Duodenal mucosa (tissue), 2 donors: Measurements from ENCODE around the gene GUK1.
"Not testable (repeated sequence)": the region's sequence is repeated elsewhere in the genome, so short reads cannot be mapped to it uniquely, and the experiment has no call there.

Source experiments
- H3K27ac ChIP-seq: one replicate; pipeline ENCODE4 v1.7.0; 2013; ENCODE audit warnings: low read depth, low read length
- H3K27me3 ChIP-seq, 2 donors: one replicate each; pipeline ENCODE4 v1.7.0; 2013; ENCODE audit warnings: low read length in 2 of 2, control low read depth in 1 of 2; ENCODE audit not compliant: insufficient read depth in 2 of 2, control insufficient read depth in 1 of 2
- H3K36me3 ChIP-seq, 2 donors: one replicate each; pipeline ENCODE4 v1.7.0; 2013; ENCODE audit warnings: low read length in 2 of 2, control low read depth in 1 of 2; ENCODE audit not compliant: insufficient read depth in 2 of 2, control insufficient read depth in 1 of 2
- H3K4me1 ChIP-seq, 2 donors: one replicate each; pipeline ENCODE4 v1.7.0; 2013; ENCODE audit warnings: low read length in 2 of 2, control low read depth in 1 of 2; ENCODE audit not compliant: insufficient read depth in 2 of 2, control insufficient read depth in 1 of 2
- H3K4me3 ChIP-seq, 2 donors: one replicate each; pipeline ENCODE4 v1.7.0; 2013; ENCODE audit warnings: low read length in 2 of 2, low read depth in 1 of 2
- H3K9ac ChIP-seq, 2 donors: one replicate each; pipeline ENCODE4 v1.7.0; 2013; ENCODE audit warnings: low read length in 2 of 2, low read depth in 1 of 2
- H3K9me3 ChIP-seq, 2 donors: one replicate each; pipeline ENCODE4 v1.7.0; 2013; ENCODE audit warnings: low read length in 2 of 2, control low read depth in 1 of 2; ENCODE audit not compliant: control insufficient read depth in 1 of 2

GUK1 gene

GRCh38 chr1:228170666-228171065, 30.6 kb downstream of the GUK1 start:
- Histone ChIP-seq H3K9ac (no peak overlapping the region), H3K27me3 (no peaks in the 10 kb centered on the region), H3K36me3 (peaks cover 0 to 18% of the 10 kb centered on the region in 2 donors), H3K27ac (no peak overlapping the region), H3K9me3 (no peaks in the 10 kb centered on the region), H3K4me1 (peaks cover 7 to 8% of the 10 kb centered on the region in 2 donors), H3K4me3 (no peak overlapping the region)

GRCh38 chr1:228171221-228171891, 31.3 kb downstream of the GUK1 start:
- no peaks in the 10 kb centered on the region for H3K9me3 ChIP-seq
- H3K27me3 ChIP-seq = no peaks in the 10 kb centered on the region
- H3K4me1 ChIP-seq = peaks cover 6 to 7% of the 10 kb centered on the region in 2 donors
- H3K27ac ChIP-seq = no peak overlapping the region
- H3K9ac ChIP-seq = no peak overlapping the region
- H3K4me3 ChIP-seq = no peak overlapping the region
- peaks cover 3 to 22% of the 10 kb centered on the region in 2 donors for H3K36me3 ChIP-seq

- Histone ChIP-seq H3K9ac (no peak overlapping the region), H3K4me3 (no peak overlapping the region), H3K27ac (no peak overlapping the region), H3K9me3 (no peaks in the 10 kb centered on the region), H3K36me3 (peaks cover 3 to 25% of the 10 kb centered on the region in 2 donors), H3K4me1 (peaks cover 0 to 2% of the 10 kb centered on the region in 2 donors), H3K27me3 (no peaks in the 10 kb centered on the region)
Observed at GRCh38 chr1:228172591-228173527, 32.8 kb downstream of the GUK1 start.

- peaks cover 3 to 22% of the 10 kb centered on the region in 2 donors for H3K36me3 ChIP-seq
- H3K9me3 ChIP-seq, H3K9ac ChIP-seq, H3K27me3 ChIP-seq, H3K4me3 ChIP-seq, H3K27ac ChIP-seq, H3K4me1 ChIP-seq: not testable (repeated sequence)
Observed at GRCh38 chr1:228173528-228174481, 33.7 kb downstream of the GUK1 start.

- H3K36me3 ChIP-seq = peaks cover 3 to 22% of the 10 kb centered on the region in 2 donors
- peaks cover 0 to 4% of the 10 kb centered on the region in 2 donors for H3K4me1 ChIP-seq
- no peaks in the 10 kb centered on the region for H3K27me3 ChIP-seq
- H3K9ac ChIP-seq = no peak overlapping the region
- peak overlapping the region in 1 of 2 donors; percentile 10 for H3K4me3 ChIP-seq
- no peak overlapping the region for H3K27ac ChIP-seq
- H3K9me3 ChIP-seq = no peaks in the 10 kb centered on the region
Observed at GRCh38 chr1:228174482-228175315, 34.6 kb downstream of the GUK1 start.

- Histone ChIP-seq H3K9me3 (no peaks in the 10 kb centered on the region), H3K27me3 (no peaks in the 10 kb centered on the region), H3K4me3 (no peak overlapping the region)
Observed at GRCh38 chr1:228175316-228176023, 35.4 kb downstream of the GUK1 start.

GRCh38 chr1:228176024-228176395, 35.9 kb downstream of the GUK1 start:
- no peak overlapping the region for H3K27ac ChIP-seq
- no peaks in the 10 kb centered on the region for H3K27me3 ChIP-seq
- no peak overlapping the region for H3K9ac ChIP-seq
- peaks cover 3 to 22% of the 10 kb centered on the region in 2 donors for H3K36me3 ChIP-seq
- no peak overlapping the region for H3K4me3 ChIP-seq
- peaks cover 0 to 4% of the 10 kb centered on the region in 2 donors for H3K4me1 ChIP-seq
- no peaks in the 10 kb centered on the region for H3K9me3 ChIP-seq

More at GRCh38 chr1:228175316-228176023, 35.4 kb downstream of the GUK1 start:
- Histone ChIP-seq H3K4me1 (peaks cover 0 to 4% of the 10 kb centered on the region in 2 donors), H3K27ac (no peak overlapping the region), H3K36me3 (peaks cover 3 to 22% of the 10 kb centered on the region in 2 donors), H3K9ac (no peak overlapping the region)

GRCh38 chr1:228176461-228177182, 36.5 kb downstream of the GUK1 start:
- Histone ChIP-seq H3K9me3 (no peaks in the 10 kb centered on the region), H3K27ac (no peak overlapping the region), H3K4me3 (no peak overlapping the region), H3K9ac (no peak overlapping the region), H3K36me3 (peaks cover 3 to 22% of the 10 kb centered on the region in 2 donors), H3K4me1 (peaks cover 0 to 4% of the 10 kb centered on the region in 2 donors), H3K27me3 (no peaks in the 10 kb centered on the region)
